ENCODE results near the gene PRDM10. TPM values are rescaled to one million over a fixed set of nuclear protein-coding genes. Genes with fewer than 3 reads are reported as not detected.

PRDM10 gene
- total RNA-seq, 1 donor from 2014 or later: 4.7 TPM

DNA sequence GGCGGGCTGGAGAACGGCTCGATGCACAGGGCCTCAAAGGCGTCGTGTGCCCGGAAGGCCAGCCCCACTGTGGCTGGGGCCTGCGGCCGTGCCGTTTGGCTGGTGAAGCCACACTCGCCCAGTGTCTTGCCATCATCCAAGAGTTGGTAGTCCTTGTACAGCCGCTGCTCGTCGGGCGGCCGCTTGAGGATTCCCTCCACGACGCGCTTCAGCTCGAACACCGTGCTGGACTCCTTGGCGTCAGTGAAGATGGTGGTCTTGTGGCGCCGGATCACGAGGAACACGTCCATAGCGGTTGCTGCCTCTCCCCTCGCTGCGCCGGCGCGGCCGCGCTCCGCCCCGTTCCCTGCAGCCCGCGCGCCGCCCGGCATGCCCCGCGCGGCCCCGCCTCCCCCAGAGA lies 30.3 kb upstream of the PRDM10 start:
- Histone ChIP-seq H3K27me3 (ENCODE audit: control insufficient read depth, insufficient read depth, low read length) (no peaks in the 10 kb centered on the region), H3K36me3 (ENCODE audit: control insufficient read depth, insufficient read depth, low read length) (no peaks in the 10 kb centered on the region), H3K4me3 (ENCODE audit: low read depth, low read length) (no peak overlapping the region)
- TF ChIP-seq, protein P1, sequence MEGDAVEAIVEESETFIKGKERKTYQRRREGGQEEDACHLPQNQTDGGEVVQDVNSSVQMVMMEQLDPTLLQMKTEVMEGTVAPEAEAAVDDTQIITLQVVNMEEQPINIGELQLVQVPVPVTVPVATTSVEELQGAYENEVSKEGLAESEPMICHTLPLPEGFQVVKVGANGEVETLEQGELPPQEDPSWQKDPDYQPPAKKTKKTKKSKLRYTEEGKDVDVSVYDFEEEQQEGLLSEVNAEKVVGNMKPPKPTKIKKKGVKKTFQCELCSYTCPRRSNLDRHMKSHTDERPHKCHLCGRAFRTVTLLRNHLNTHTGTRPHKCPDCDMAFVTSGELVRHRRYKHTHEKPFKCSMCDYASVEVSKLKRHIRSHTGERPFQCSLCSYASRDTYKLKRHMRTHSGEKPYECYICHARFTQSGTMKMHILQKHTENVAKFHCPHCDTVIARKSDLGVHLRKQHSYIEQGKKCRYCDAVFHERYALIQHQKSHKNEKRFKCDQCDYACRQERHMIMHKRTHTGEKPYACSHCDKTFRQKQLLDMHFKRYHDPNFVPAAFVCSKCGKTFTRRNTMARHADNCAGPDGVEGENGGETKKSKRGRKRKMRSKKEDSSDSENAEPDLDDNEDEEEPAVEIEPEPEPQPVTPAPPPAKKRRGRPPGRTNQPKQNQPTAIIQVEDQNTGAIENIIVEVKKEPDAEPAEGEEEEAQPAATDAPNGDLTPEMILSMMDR (IDR thresholded peaks at IDR 0.05; ENCODE audit: insufficient read depth, low read length, severe bottlenecking): no peak
- FAIRE-seq: no peak
- no peak for DNase-seq (ENCODE audit: low read depth)

DNA sequence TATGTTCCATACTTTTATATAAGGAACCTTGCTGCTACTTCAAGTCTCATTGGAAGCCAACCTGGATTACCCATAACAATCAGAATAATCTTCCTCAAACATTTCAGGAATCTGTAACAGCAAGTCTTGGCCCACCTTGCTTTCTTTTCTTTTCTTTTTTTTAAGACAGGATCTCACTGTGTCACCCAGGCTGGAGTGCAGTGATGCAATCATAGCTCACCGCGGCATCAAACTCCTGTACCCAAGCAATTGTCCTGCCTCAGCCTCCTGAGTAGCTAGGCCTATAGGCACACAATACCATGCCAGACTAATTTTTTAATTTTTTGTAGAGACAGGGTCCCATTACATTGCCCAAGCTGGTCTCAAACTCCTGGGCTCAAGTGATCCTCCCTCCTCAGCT lies 29.3 kb upstream of the PRDM10 start:
- DNase-seq (ENCODE audit: low read depth) (peak; percentile 62), FAIRE-seq (no peak)
- Histone ChIP-seq H3K27me3 (ENCODE audit: control insufficient read depth, insufficient read depth, low read length) (no peaks in the 10 kb centered on the region), H3K4me3 (ENCODE audit: low read depth, low read length) (no peak overlapping the region), H3K36me3 (ENCODE audit: control insufficient read depth, insufficient read depth, low read length) (no peaks in the 10 kb centered on the region)
- TF ChIP-seq, protein P1 (IDR thresholded peaks at IDR 0.05; ENCODE audit: insufficient read depth, low read length, severe bottlenecking): no peak

DNA sequence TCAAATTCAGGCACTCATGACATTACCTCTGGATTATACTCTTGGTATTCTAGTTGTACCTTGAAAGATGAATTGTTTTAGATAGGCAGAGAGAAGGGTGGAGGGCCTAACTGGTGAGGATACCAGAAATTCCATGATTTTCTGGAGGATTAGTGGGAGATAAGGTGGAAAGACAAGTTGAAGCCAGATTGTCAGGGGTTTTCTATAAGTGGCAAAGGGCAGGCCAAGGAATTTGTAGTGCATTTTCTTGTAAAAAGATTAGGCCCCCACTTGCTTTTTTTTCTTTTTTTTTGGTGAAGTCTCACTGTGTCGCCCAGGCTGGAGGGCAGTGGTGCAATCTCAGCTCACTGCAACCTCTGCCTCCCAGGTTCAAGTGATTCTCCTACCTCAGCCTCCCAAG lies 28.4 kb upstream of the PRDM10 start:
- TF ChIP-seq, protein P1 (IDR thresholded peaks at IDR 0.05; ENCODE audit: insufficient read depth, low read length, severe bottlenecking): no peak
- DNase-seq (ENCODE audit: low read depth): no peak
- no peak for FAIRE-seq

DNA sequence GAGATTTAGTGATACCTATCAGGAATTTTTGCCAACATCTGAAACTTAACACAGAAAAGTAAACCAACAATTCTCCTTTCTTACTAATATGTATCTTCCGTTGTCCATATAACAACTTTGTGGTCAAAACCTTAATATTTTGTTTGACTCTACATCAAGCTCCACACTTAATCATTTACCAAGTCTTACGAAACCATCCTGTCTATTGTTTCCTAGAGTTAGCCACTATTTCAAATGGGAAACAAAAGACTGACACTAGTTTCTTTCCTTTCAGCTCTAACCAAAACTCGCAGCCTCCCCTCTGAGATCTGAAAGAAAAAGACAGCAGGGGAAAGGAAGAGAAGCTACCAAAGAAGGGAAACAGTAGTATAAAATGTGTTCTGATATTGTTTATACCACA lies 26.5 kb upstream of the PRDM10 start:
- no peak for FAIRE-seq
- TF ChIP-seq, protein P1 (IDR thresholded peaks at IDR 0.05; ENCODE audit: insufficient read depth, low read length, severe bottlenecking): no peak
- no peaks in the 10 kb centered on the region for H3K36me3 ChIP-seq (ENCODE audit: control insufficient read depth, insufficient read depth, low read length)
- no peak overlapping the region for H3K4me3 ChIP-seq (ENCODE audit: low read depth, low read length)
- H3K27me3 ChIP-seq (ENCODE audit: control insufficient read depth, insufficient read depth, low read length): no peaks in the 10 kb centered on the region
- DNase-seq (ENCODE audit: low read depth): peak; percentile 55

More for the DNA sequence above, 28.4 kb upstream of the PRDM10 start:
- Histone ChIP-seq H3K4me3 (ENCODE audit: low read depth, low read length) (no peak overlapping the region), H3K36me3 (ENCODE audit: control insufficient read depth, insufficient read depth, low read length) (no peaks in the 10 kb centered on the region), H3K27me3 (ENCODE audit: control insufficient read depth, insufficient read depth, low read length) (no peaks in the 10 kb centered on the region)

DNA sequence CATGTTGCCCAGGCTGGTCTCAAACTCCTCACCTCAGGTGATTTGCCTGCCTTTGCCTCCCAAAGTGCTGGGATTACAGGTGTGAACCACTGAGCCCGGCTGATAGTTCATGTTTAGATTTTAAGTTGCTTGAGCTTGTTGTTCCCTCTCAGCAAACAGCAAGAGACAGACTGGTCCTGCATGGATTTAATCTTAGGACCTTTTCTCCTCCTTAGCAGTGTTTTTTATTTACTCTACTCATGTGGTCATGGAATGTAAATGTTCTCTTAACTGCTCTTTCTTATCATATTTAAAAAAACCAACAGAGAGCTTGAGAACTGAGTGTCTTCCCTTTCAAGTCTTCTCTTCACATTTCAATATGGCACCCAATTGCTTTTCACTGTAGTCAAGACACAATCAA lies 22.7 kb upstream of the PRDM10 start:
- H3K4me3 ChIP-seq (ENCODE audit: low read depth, low read length): no peak overlapping the region
- TF ChIP-seq, protein P1 (IDR thresholded peaks at IDR 0.05; ENCODE audit: insufficient read depth, low read length, severe bottlenecking): no peak
- FAIRE-seq (no peak), DNase-seq (ENCODE audit: low read depth) (no peak)
- H3K36me3 ChIP-seq (ENCODE audit: control insufficient read depth, insufficient read depth, low read length): no peaks in the 10 kb centered on the region
- no peaks in the 10 kb centered on the region for H3K27me3 ChIP-seq (ENCODE audit: control insufficient read depth, insufficient read depth, low read length)

DNA sequence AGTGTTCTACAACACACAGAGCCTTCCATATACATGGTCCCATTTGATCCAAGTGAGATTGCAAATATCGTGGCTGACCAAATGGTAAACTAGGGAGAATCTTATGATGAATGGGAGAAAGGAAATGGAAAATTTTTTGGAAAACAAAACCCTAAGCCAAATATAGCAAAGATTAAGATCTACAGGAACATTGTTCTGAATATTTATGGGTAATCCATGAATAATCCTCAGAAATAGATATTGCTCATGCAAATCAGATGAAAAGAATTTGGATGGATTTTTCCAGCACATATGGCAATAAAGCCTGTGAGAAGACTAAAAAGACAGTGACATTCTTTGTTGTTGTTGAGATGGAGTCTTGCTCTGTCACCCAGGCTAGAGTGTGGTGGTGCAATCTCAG lies 21.7 kb upstream of the PRDM10 start:
- Histone ChIP-seq H3K4me3 (ENCODE audit: low read depth, low read length) (no peak overlapping the region), H3K27me3 (ENCODE audit: control insufficient read depth, insufficient read depth, low read length) (no peaks in the 10 kb centered on the region), H3K36me3 (ENCODE audit: control insufficient read depth, insufficient read depth, low read length) (no peaks in the 10 kb centered on the region)
- TF ChIP-seq, protein P1 (IDR thresholded peaks at IDR 0.05; ENCODE audit: insufficient read depth, low read length, severe bottlenecking): no peak
- DNase-seq (ENCODE audit: low read depth) (no peak), FAIRE-seq (no peak)

All from bronchial epithelial cell (primary cell).